A673 (cell line): ENCODE results near the gene SUN5. TPM values are rescaled to one million over a fixed set of nuclear protein-coding genes. Genes with fewer than 3 reads are reported as not detected.

Source experiments
- BruUV-seq: library from RNA; stranded (reverse); fragments of 400-500 nt; replicated peaks from 2 replicates; lab custom pipeline; 2021; lab: Mats Ljungman, UMichigan
- CTCF ChIA-PET: fragments of 300-600 bp; sonication (Branson Sonifier 250); formaldehyde crosslinking; loops from one replicate; lab custom pipeline; 2022; ENCODE audit warnings: antibody characterized with exemption; lab: Charles Lee
- POLR2A ChIA-PET: fragments of 300-600 bp; sonication (Branson Sonifier 250); formaldehyde crosslinking; loops from one replicate; lab custom pipeline; 2022; ENCODE audit warnings: antibody characterized with exemption; ENCODE audit not compliant: low non-redundant PET; lab: Charles Lee
- DNase-seq: peaks from one replicate; pipeline ENCODE4 v3.0.0-alpha.2; 2015; ENCODE audit warnings: low spot score
- H3K27ac ChIP-seq: fragments of 200-600 bp; sonication (generic); 2 replicates; pipeline ENCODE4 v1.5.1; 2016; ENCODE audit warnings: mixed run types, low read depth, mild to moderate bottlenecking, mixed read lengths, antibody characterized with exemption, low read length; ENCODE audit not compliant: poor library complexity, severe bottlenecking
- H3K27me3 ChIP-seq: fragments of 200-600 bp; sonication (generic); replicated peaks from 2 replicates; pipeline ENCODE4 v1.6.1; 2017; ENCODE audit warnings: mixed run types, low read depth, mild to moderate bottlenecking, mixed read lengths, antibody characterized with exemption, low read length; ENCODE audit not compliant: insufficient read depth, poor library complexity
- H3K36me3 ChIP-seq: fragments of 200-600 bp; sonication (generic); 2 replicates; pipeline ENCODE4 v1.6.1; 2016; ENCODE audit warnings: mixed run types, mild to moderate bottlenecking, mixed read lengths, antibody characterized with exemption, low read length; ENCODE audit not compliant: insufficient read depth, poor library complexity, severe bottlenecking
- H3K4me1 ChIP-seq: fragments of 200-600 bp; sonication (generic); 2 replicates; pipeline ENCODE4 v1.6.1; 2017; ENCODE audit warnings: mixed run types, mild to moderate bottlenecking, mixed read lengths, antibody characterized with exemption, low read length; ENCODE audit not compliant: insufficient read depth, poor library complexity, severe bottlenecking
- H3K4me3 ChIP-seq: fragments of 200-600 bp; sonication (generic); 2 replicates; pipeline ENCODE4 v1.5.1; 2016; ENCODE audit warnings: low read depth, mixed run types, mild to moderate bottlenecking, mixed read lengths, low read length; ENCODE audit not compliant: poor library complexity, severe bottlenecking
- H3K9me3 ChIP-seq: fragments of 200-600 bp; sonication (generic); 2 replicates; pipeline ENCODE4 v1.6.1; 2016; ENCODE audit warnings: mixed run types, low read depth, mild to moderate bottlenecking, mixed read lengths, antibody characterized with exemption, low read length; ENCODE audit not compliant: poor library complexity, severe bottlenecking
- EZH2 ChIP-seq: fragments of 200-600 bp; sonication (generic); IDR thresholded peaks from 2 replicates; pipeline ENCODE4 v1.6.1; 2017; ENCODE audit warnings: borderline replicate concordance, low read depth, mild to moderate bottlenecking, mixed read lengths, antibody characterized with exemption, low read length; ENCODE audit not compliant: poor library complexity, severe bottlenecking
- intact Hi-C: fragments of 100-400 bp; cut with micrococcal nuclease; formaldehyde crosslinking; loops from one replicate; pipeline ENCODE4 v1.10.0; 2022; ENCODE audit not compliant: unreplicated experiment
- total RNA-seq: library from RNA; stranded (reverse); gene quantifications from 2 replicates; pipeline ENCODE4 v1.2.3, GENCODE V29; 2021
- TF ChIP-seq, protein P1 (sequence below): fragments of 300-800, 200-600 bp; sonication (generic); conservative IDR thresholded peaks from 2 replicates; pipeline ENCODE4 v1.5.1; 2017; ENCODE audit warnings: low read depth, mild to moderate bottlenecking, antibody characterized with exemption, low read length, moderate library complexity, mixed read lengths

The SUN5 gene
- total RNA-seq, 1 experiment from 2014 or later = not detected

DNA sequence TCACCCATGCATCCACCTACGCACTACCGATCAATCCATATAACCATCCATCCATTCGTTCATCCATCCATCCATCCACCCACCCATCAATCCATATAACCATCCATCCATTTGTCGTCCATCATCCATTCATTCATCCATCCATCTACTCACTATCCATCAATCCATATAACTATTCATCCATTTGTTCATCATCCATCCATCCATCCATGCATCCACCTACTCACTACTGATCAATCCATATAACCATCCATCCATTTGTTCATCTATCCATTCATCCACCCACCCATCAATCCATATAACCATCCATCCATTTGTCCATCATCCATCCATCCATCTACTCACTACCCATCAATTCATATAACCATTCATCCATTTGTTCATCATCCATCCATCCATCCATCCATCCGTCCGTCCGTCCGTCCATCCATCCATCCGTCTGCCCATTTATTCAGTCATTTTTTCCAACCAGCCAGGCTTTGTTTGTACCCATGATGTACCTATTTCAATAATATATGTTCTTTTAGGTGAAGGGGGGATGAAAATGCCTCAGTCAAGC lies 21.2 kb upstream of the SUN5 start:
- no TSS peak for BruUV-seq
- no peak for DNase-seq
- Histone ChIP-seq H3K27ac (no peak overlapping the region), H3K36me3 (no peaks in the 10 kb centered on the region), H3K27me3 (peaks cover 5% of the 10 kb centered on the region), H3K4me1 (no peaks in the 10 kb centered on the region), H3K4me3 (no peak overlapping the region), H3K9me3 (no peaks in the 10 kb centered on the region)
- intact Hi-C loops = no loop called here
- TF ChIP-seq, protein P1, sequence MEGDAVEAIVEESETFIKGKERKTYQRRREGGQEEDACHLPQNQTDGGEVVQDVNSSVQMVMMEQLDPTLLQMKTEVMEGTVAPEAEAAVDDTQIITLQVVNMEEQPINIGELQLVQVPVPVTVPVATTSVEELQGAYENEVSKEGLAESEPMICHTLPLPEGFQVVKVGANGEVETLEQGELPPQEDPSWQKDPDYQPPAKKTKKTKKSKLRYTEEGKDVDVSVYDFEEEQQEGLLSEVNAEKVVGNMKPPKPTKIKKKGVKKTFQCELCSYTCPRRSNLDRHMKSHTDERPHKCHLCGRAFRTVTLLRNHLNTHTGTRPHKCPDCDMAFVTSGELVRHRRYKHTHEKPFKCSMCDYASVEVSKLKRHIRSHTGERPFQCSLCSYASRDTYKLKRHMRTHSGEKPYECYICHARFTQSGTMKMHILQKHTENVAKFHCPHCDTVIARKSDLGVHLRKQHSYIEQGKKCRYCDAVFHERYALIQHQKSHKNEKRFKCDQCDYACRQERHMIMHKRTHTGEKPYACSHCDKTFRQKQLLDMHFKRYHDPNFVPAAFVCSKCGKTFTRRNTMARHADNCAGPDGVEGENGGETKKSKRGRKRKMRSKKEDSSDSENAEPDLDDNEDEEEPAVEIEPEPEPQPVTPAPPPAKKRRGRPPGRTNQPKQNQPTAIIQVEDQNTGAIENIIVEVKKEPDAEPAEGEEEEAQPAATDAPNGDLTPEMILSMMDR = no peak
- TF ChIP-seq EZH2 = no peak
- ChIA-PET POLR2A (no interaction called here), CTCF (no interaction called here)

DNA sequence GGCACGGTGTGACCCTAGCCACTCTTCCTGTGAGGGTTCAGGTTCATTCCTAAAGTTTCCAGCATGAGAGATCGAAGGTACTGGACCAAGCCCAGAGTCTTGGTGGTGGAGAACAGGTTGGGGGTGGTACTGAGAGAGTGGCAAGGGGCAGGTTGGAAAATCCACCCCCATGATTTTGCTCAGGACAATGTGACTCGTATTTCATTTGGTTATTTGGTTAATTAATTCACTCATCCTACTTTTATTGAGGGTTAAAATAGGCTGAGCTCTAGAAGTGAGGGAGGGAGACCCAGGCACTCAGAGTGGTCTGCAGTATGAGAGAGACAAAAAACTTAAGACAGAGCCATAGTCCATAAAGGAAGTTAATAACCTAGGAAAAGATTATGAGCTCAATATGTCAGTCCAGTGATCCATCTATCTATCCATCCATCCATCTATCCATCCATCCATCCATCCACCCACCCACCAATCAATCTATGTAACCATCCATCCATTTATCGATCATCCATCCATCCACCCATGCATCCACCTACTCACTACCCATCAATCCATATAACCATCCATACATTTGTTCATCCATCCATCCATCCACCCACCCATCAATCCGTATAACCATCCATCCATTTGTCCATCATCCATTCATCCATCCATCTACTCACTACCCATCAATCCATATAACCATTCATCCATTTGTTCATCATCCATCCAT lies 20.5 kb upstream of the SUN5 start:
- TF ChIP-seq EZH2 = no peak
- TF ChIP-seq, protein P1 = no peak
- BruUV-seq = no TSS peak
- CTCF ChIA-PET = no interaction called here
- POLR2A ChIA-PET = no interaction called here
- no peaks in the 10 kb centered on the region for H3K36me3 ChIP-seq
- peaks cover 5% of the 10 kb centered on the region for H3K27me3 ChIP-seq
- H3K4me1 ChIP-seq = no peaks in the 10 kb centered on the region
- no peak overlapping the region for H3K27ac ChIP-seq
- intact Hi-C loops = no loop called here
- DNase-seq = no peak
- no peaks in the 10 kb centered on the region for H3K9me3 ChIP-seq
- H3K4me3 ChIP-seq = no peak overlapping the region

DNA sequence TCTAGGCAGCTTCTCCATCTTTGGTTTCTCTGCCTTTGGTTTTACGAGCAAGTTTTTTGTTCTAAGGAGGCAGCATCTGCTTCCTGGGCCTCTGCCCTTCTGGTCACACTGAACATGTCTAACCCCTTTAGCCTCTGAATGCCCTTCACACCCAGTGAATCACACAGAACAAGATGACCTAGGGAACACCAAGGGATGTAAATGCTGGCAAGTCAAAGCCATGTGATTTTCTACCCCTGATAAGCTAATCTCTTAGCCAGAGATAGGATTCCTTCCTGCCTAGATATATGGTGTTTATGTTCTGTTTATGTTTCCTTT lies 20.0 kb upstream of the SUN5 start:
- intact Hi-C loops = no loop called here
- POLR2A ChIA-PET = no interaction called here
- Histone ChIP-seq H3K27me3 (peaks cover under 1% of the 10 kb centered on the region), H3K4me1 (no peaks in the 10 kb centered on the region), H3K27ac (no peak overlapping the region), H3K36me3 (no peaks in the 10 kb centered on the region), H3K9me3 (no peaks in the 10 kb centered on the region), H3K4me3 (no peak overlapping the region)
- CTCF ChIA-PET = no interaction called here
- no TSS peak for BruUV-seq
- no peak for DNase-seq
- no peak for TF ChIP-seq EZH2
- TF ChIP-seq, protein P1 = no peak
